ENCODE data around the gene ITGA2. TPM values are rescaled to one million over a fixed set of nuclear protein-coding genes. Genes with fewer than 3 reads are reported as not detected.

Gene ITGA2
- total RNA-seq, 4 donors from 2014 or later, result 1.5 to 10.1 (median 8.7) TPM

DNA sequence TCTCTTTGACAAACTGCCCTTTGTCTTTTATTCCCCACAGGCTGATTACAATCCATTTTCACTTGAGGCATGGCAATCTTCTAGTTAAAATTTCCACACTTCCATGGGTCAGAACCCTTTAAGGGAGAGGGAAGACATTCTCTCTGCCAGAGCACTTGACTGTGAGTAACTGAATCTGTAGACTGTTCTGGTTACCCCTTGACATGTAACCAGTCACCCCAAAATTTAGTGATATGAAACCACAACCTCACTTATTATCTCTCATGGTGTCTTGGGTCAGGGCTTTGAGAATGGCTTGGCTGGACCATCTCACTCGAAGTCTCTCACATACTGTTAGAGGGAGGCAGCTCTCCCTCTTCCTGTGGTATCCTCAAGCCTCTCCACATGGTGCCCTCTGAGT is 14.0 kb downstream of the ITGA2 start:
- H3K4me1 ChIP-seq, result peaks cover 0 to 5% (median under 1%) of the 10 kb centered on the region in 4 donors
- H3K36me3 ChIP-seq, result no peaks in the 10 kb centered on the region
- DNase-seq, result no peak
- no peaks in the 10 kb centered on the region for H3K27me3 ChIP-seq
- no peak overlapping the region for H3K27ac ChIP-seq
- TF ChIP-seq POLR2A (IDR thresholded peaks at IDR 0.05), result no peak
- TF ChIP-seq EP300 (IDR thresholded peaks at IDR 0.05; ENCODE audit: low read depth), result no peak
- TF ChIP-seq, protein P1, sequence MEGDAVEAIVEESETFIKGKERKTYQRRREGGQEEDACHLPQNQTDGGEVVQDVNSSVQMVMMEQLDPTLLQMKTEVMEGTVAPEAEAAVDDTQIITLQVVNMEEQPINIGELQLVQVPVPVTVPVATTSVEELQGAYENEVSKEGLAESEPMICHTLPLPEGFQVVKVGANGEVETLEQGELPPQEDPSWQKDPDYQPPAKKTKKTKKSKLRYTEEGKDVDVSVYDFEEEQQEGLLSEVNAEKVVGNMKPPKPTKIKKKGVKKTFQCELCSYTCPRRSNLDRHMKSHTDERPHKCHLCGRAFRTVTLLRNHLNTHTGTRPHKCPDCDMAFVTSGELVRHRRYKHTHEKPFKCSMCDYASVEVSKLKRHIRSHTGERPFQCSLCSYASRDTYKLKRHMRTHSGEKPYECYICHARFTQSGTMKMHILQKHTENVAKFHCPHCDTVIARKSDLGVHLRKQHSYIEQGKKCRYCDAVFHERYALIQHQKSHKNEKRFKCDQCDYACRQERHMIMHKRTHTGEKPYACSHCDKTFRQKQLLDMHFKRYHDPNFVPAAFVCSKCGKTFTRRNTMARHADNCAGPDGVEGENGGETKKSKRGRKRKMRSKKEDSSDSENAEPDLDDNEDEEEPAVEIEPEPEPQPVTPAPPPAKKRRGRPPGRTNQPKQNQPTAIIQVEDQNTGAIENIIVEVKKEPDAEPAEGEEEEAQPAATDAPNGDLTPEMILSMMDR (IDR thresholded peaks at IDR 0.05), result no peak
- no peak for TF ChIP-seq POLR2AphosphoS5 (IDR thresholded peaks at IDR 0.05)
- H3K9me3 ChIP-seq, result no peaks in the 10 kb centered on the region
- no peak overlapping the region for H3K4me3 ChIP-seq
- intact Hi-C loops (cut with DNase I; ENCODE audit: low total_unique reads), result no loop called here
- in situ Hi-C loops (cut with MboI; ENCODE audit: low pct_ligation_motif_present in 1 of 4, low pct_unique_long_range_greater_than_20kb in 1 of 4, low sequenced_read_pairs in 3 of 4), result no loop called here
- 100% methylated on average over 1 of the region's 1 CpG; no CpG with 5 or more reads in 1 of the 2 donors for WGBS, 2 donors (ENCODE audit: low coverage in 1 of 2)

DNA sequence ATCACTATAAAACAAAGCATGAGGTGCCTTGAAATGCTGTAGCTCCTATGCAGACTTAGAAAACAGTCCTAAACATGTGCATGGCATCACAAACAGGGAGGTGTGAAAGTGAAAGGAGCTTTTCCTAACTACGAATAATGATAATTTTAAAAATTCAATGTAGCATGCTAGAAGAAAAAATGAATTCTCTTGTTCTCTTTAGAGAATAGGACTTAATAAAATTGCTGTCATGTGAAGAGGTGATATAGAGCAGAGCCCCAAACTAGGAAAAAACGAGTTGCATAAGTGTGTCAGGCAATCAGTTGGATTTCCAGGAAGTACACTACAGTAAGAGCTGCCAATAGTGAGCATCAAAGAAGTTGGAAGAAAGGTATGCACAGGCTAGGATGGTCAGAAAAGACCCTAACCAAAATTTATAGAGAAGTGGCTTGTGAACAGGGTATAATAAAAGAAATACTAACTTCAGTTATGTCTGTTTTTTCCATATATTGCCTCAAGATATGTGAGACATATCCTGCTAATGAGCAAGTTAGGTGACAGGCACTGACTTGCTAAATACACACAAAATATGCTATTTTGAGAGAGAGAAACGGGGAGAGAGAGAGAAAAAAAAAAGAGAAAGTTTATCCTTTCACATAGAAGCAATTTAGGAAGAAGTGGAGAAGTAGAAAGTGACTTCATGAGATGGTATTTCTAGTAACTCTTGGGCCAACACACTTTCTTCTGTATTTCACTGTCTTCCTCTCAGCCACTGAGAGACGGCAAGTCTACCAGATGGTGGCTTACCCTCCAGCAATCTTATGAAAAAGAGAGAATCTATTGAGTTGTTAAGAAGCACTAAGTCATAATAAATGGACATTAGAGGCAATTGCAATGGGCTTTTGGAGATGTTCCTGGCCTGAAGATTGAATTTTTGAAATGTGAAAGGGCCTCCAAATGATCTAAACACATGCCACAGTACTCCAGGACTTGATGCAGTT is 18.0 kb downstream of the ITGA2 start:
- DNase-seq, result no peak
- no peak overlapping the region for H3K27ac ChIP-seq
- no peak overlapping the region for H3K4me3 ChIP-seq
- no peaks in the 10 kb centered on the region for H3K4me1 ChIP-seq
- in situ Hi-C loops (cut with MboI; ENCODE audit: low pct_ligation_motif_present in 1 of 4, low pct_unique_long_range_greater_than_20kb in 1 of 4, low sequenced_read_pairs in 3 of 4), result no loop called here
- no peaks in the 10 kb centered on the region for H3K27me3 ChIP-seq
- H3K36me3 ChIP-seq, result no peaks in the 10 kb centered on the region
- 22 to 48% methylated on average over 1 to 4 of the region's 4 CpGs for WGBS, 2 donors (ENCODE audit: low coverage in 1 of 2)
- TF ChIP-seq EP300 (IDR thresholded peaks at IDR 0.05; ENCODE audit: low read depth) (no peak), POLR2AphosphoS5 (IDR thresholded peaks at IDR 0.05) (no peak), POLR2A (IDR thresholded peaks at IDR 0.05) (no peak)
- TF ChIP-seq, protein P1 (IDR thresholded peaks at IDR 0.05), result no peak
- no peaks in the 10 kb centered on the region for H3K9me3 ChIP-seq
- intact Hi-C loops (cut with DNase I; ENCODE audit: low total_unique reads), result no loop called here

DNA sequence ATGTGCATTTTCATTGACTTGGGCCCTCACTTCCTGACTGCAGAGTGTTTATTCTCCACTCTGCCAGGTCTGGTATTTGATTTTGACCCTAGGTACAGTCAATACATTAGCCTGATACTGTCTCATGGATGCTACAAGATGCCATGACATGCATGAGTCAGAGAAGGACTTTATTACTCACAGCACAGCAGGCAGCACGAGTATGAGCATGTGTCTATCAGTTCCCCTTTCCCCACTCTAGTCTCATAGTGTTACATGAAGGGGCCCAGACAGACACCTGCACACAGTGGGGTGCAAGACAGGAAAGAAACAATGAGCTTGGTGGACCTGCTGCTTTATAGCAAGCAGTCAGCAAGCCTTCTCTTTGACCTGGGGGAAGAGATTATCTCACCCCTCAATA is 19.6 kb downstream of the ITGA2 start:
- DNase-seq, result no peak

DNA sequence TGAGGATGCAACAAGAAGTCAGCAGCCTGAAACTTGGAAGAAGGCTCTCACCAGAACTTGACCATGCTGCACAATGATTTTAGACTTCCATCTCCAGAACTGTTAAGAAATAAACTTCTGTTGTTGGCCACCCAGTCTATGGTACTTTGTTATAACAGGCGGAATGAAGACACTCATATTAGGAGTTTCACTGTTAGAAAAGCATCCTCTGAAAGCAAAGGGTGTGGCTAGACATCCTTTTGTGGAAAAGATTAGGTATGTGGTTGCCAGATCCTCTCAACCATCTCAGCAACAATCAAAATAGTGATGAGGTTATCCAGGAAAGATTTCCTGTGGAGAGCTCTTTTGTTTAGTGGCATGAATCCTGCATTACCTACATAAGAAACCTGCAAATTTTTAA is 20.7 kb downstream of the ITGA2 start:
- Histone ChIP-seq H3K27ac (no peak overlapping the region), H3K36me3 (no peaks in the 10 kb centered on the region), H3K27me3 (no peaks in the 10 kb centered on the region), H3K9me3 (no peaks in the 10 kb centered on the region), H3K4me1 (no peaks in the 10 kb centered on the region), H3K4me3 (no peak overlapping the region)
- TF ChIP-seq POLR2A (IDR thresholded peaks at IDR 0.05) (no peak), EP300 (IDR thresholded peaks at IDR 0.05; ENCODE audit: low read depth) (no peak), POLR2AphosphoS5 (IDR thresholded peaks at IDR 0.05) (no peak)
- TF ChIP-seq, protein P1 (IDR thresholded peaks at IDR 0.05), result no peak
- intact Hi-C loops (cut with DNase I; ENCODE audit: low total_unique reads), result no loop called here
- in situ Hi-C loops (cut with MboI; ENCODE audit: low pct_ligation_motif_present in 1 of 4, low pct_unique_long_range_greater_than_20kb in 1 of 4, low sequenced_read_pairs in 3 of 4), result no loop called here
- WGBS, 2 donors (ENCODE audit: low coverage in 1 of 2), result 85% methylated on average over 1 of the region's 1 CpG; no CpG with 5 or more reads in 1 of the 2 donors
- no peak for DNase-seq

More for the DNA sequence above, 19.6 kb downstream of the ITGA2 start:
- H3K4me1 ChIP-seq, result no peaks in the 10 kb centered on the region
- no peaks in the 10 kb centered on the region for H3K9me3 ChIP-seq
- no peaks in the 10 kb centered on the region for H3K36me3 ChIP-seq
- H3K4me3 ChIP-seq, result no peak overlapping the region
- TF ChIP-seq POLR2AphosphoS5 (IDR thresholded peaks at IDR 0.05) (no peak), POLR2A (IDR thresholded peaks at IDR 0.05) (no peak), EP300 (IDR thresholded peaks at IDR 0.05; ENCODE audit: low read depth) (no peak)
- TF ChIP-seq, protein P1 (IDR thresholded peaks at IDR 0.05), result no peak
- H3K27me3 ChIP-seq, result no peaks in the 10 kb centered on the region
- intact Hi-C loops (cut with DNase I; ENCODE audit: low total_unique reads) (no loop called here), in situ Hi-C loops (cut with MboI; ENCODE audit: low pct_ligation_motif_present in 1 of 4, low pct_unique_long_range_greater_than_20kb in 1 of 4, low sequenced_read_pairs in 3 of 4) (no loop called here)
- no peak overlapping the region for H3K27ac ChIP-seq
- WGBS, 2 donors (ENCODE audit: low coverage in 1 of 2), result 0 to 13% methylated on average over 1 of the region's 1 CpG
